MM.1S (cell line): ENCODE results near the gene STEEP1.
A peak's percentile ranks its signal among the peaks of the same experiment; 100 is the strongest.

Experiments
- DNase-seq: peaks from one replicate; pipeline ENCODE4 v3.0.0-alpha.2; 2015
- H2AFZ ChIP-seq: fragments of 300-600 bp; sonication (generic); 2 replicates; pipeline ENCODE4 v1.6.0; 2016; ENCODE audit warnings: antibody characterized with exemption, low read length
- H3F3A ChIP-seq: fragments of 300-600 bp; sonication (generic); 2 replicates; pipeline ENCODE4 v1.6.1; 2016; ENCODE audit warnings: mild to moderate bottlenecking, antibody characterized with exemption, low read length, moderate library complexity, mixed read lengths; ENCODE audit not compliant: insufficient read depth
- H3K27ac ChIP-seq: fragments of 300-600 bp; sonication (generic); 2 replicates; pipeline ENCODE4 v1.5.1; 2016; ENCODE audit warnings: mild to moderate bottlenecking, low read length
- H3K27me3 ChIP-seq: fragments of 300-600 bp; sonication (generic); replicated peaks from 2 replicates; pipeline ENCODE4 v1.6.0; 2016; ENCODE audit warnings: low read length; ENCODE audit not compliant: insufficient read depth
- H3K36me3 ChIP-seq: fragments of 300-600 bp; sonication (generic); replicated peaks from 2 replicates; pipeline ENCODE4 v1.6.1; 2016; ENCODE audit warnings: mild to moderate bottlenecking, low read length, mixed read lengths; ENCODE audit not compliant: insufficient read depth
- H3K4me1 ChIP-seq: fragments of 300-600 bp; sonication (generic); 2 replicates; pipeline ENCODE4 v1.6.1; 2016; ENCODE audit warnings: low read length, mixed read lengths
- H3K4me2 ChIP-seq: fragments of 300-600 bp; sonication (generic); 2 replicates; pipeline ENCODE4 v1.6.0; 2016; ENCODE audit warnings: low read depth, low read length
- H3K4me3 ChIP-seq: fragments of 300-600 bp; sonication (generic); 2 replicates; pipeline ENCODE4 v1.5.1; 2016; ENCODE audit warnings: low read length, mixed read lengths
- H3K79me2 ChIP-seq: fragments of 300-600 bp; sonication (generic); 2 replicates; pipeline ENCODE4 v1.6.1; 2016; ENCODE audit warnings: mixed run types, low read length, mixed read lengths
- H3K9ac ChIP-seq: fragments of 300-600 bp; sonication (generic); 2 replicates; pipeline ENCODE4 v1.6.1; 2016; ENCODE audit warnings: low read length, mixed read lengths
- H3K9me2 ChIP-seq: fragments of 300-600 bp; sonication (generic); replicated peaks from 2 replicates; pipeline ENCODE4 v1.6.1; 2016; ENCODE audit warnings: mild to moderate bottlenecking, low read length, mixed read lengths; ENCODE audit not compliant: insufficient read depth
- H3K9me3 ChIP-seq: fragments of 300-600 bp; sonication (generic); replicated peaks from 2 replicates; pipeline ENCODE4 v1.6.1; 2016; ENCODE audit warnings: mild to moderate bottlenecking, low read length, mixed read lengths; ENCODE audit not compliant: insufficient read depth
- H4K20me1 ChIP-seq: fragments of 300-600 bp; sonication (generic); 2 replicates; pipeline ENCODE4 v1.6.1; 2016; ENCODE audit warnings: mild to moderate bottlenecking, low read length, moderate library complexity, mixed read lengths; ENCODE audit not compliant: insufficient read depth
- EZH2 ChIP-seq: fragments of 300-600 bp; sonication (generic); optimal IDR thresholded peaks from 2 replicates; pipeline ENCODE3; 2017; ENCODE audit warnings: low read depth, mild to moderate bottlenecking, antibody characterized with exemption, low read length, mixed read lengths
- EZH2phosphoT487 ChIP-seq: fragments of 300-600 bp; sonication (generic); IDR thresholded peaks from 2 replicates; pipeline ENCODE4 v1.6.1; 2018; ENCODE audit warnings: antibody characterized with exemption, low read length
- TF ChIP-seq, protein P1 (sequence below): fragments of 300-600 bp; sonication (generic); IDR thresholded peaks from 2 replicates; pipeline ENCODE4 v1.5.1; 2016; ENCODE audit warnings: antibody characterized with exemption, low read length, mixed read lengths

The STEEP1 gene

DNA sequence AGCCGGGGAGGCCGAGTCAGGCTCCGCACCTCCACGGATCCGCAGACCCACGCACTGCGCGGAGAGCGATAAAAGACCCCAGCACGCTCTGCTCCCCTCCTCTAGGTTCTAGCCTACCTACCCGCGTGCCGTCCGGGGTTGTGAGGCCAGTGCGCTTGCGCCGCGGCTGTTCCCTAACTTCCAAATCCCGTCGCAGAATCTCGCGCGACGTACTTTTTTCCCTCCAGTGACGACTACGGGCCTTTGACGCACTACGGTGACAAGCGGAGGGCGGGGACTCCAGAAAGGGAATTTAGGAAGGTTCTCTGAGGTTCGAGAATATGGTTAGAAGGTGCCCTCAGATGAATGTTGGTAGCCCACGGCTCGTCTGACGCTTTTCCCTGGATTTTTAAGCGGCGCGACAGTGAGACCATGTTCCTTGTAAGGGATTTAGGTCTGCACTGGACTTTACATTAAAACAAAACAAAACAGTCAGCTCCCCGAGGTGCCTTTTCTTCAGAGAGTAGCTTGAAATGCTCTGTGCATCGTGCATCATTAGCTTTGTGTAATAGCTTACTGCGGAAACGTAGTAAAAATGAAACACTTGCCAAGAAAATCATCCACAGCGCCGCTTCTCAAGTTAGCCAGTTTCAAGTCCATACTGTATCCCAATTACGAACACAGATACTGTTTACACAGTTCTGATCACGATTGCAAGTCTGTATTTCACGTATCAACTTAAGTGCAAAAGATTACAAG is 41.2 kb upstream of the STEEP1 start, which contains the start of gene NKRF:
Gene NKRF (minus strand): TSS at position 145 of the 738 bp plus-strand sequence.
- Histone ChIP-seq H3K4me1 (0 out of 2 replicates have a peak, but pooled peaks cover 4% of the 10 kb centered on the region), H3F3A (peaks cover 14% of the 10 kb centered on the region)
- DNase-seq, result peak; percentile 92

DNA sequence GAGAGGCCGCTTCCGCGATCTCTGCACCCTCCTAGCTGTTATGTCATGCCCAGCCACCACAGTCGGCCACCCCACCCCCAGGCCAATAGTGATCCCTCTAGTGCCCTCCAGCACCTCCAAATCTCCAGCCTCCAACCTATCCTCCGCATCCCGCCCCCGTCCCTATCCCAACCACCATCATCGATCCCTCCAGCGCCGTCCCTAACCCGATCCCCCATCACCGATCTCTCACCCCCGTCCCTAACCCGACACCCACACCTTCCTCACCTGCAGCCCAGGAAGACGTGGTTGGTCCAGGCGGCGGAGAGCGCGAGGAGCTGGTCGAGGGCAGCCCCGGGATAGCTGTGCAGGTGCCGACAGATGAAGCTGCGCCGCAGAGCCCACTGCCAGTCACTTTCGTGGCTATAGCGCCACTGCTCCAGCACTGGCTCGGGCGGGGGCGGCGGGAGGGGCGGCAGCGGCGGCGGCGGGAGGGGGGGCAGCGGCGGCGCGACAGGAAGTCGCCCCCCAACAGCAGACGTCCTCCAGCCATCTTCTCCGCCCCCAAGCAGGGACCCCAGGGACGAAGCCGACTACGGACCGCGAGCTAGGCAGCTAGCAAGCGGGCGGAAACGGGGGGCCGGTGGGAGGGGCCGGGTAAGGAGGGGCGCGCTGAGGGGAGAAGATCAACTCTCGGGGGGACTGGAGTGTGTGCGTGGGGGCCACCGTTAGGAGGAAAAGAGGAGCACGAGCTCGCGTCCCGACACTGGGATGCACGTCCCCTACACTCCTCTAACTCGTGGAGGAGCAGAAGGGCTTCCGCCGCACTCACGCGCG is 40.5 kb upstream of the STEEP1 start:
- Histone ChIP-seq H2AFZ (peak overlapping the region; percentile 56; the same call in 1 of the 2 replicates), H3K27ac (peak overlapping the region; percentile 78), H3K4me3 (peak overlapping the region; percentile 91), H3K9ac (peak overlapping the region; percentile 96), H3K4me2 (peak overlapping the region; percentile 81), H3F3A (peaks cover 11% of the 10 kb centered on the region), H3K4me1 (0 out of 2 replicates have a peak, but pooled peaks cover 4% of the 10 kb centered on the region), H3K79me2 (peaks cover 51% of the 10 kb centered on the region), H3K9me2 (no peaks in the 10 kb centered on the region), H3K36me3 (no peaks in the 10 kb centered on the region), H3K9me3 (no peaks in the 10 kb centered on the region), H3K27me3 (no peaks in the 10 kb centered on the region), H4K20me1 (no peaks in the 10 kb centered on the region; the same call in 1 of the 2 replicates)
- DNase-seq, result peak; percentile 38
- no peak for TF ChIP-seq EZH2phosphoT487
- TF ChIP-seq EZH2, result no peak
- TF ChIP-seq, protein P1, sequence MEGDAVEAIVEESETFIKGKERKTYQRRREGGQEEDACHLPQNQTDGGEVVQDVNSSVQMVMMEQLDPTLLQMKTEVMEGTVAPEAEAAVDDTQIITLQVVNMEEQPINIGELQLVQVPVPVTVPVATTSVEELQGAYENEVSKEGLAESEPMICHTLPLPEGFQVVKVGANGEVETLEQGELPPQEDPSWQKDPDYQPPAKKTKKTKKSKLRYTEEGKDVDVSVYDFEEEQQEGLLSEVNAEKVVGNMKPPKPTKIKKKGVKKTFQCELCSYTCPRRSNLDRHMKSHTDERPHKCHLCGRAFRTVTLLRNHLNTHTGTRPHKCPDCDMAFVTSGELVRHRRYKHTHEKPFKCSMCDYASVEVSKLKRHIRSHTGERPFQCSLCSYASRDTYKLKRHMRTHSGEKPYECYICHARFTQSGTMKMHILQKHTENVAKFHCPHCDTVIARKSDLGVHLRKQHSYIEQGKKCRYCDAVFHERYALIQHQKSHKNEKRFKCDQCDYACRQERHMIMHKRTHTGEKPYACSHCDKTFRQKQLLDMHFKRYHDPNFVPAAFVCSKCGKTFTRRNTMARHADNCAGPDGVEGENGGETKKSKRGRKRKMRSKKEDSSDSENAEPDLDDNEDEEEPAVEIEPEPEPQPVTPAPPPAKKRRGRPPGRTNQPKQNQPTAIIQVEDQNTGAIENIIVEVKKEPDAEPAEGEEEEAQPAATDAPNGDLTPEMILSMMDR, result no peak

More for the DNA sequence above, 41.2 kb upstream of the STEEP1 start, which contains the start of gene NKRF:
- Histone ChIP-seq H3K4me2 (peak within 1 kb of the TSS; percentile 81), H3K79me2 (peaks cover 47% of the 10 kb centered on the region), H3K4me3 (peak within 1 kb of the TSS; percentile 91), H3K9me3 (no peaks in the 10 kb centered on the region), H2AFZ (peak within 1 kb of the TSS; percentile 56), H3K36me3 (no peaks in the 10 kb centered on the region), H3K9me2 (no peaks in the 10 kb centered on the region), H4K20me1 (no peaks in the 10 kb centered on the region; the same call in 1 of the 2 replicates), H3K9ac (peak within 1 kb of the TSS; percentile 96), H3K27ac (peak within 1 kb of the TSS; percentile 78), H3K27me3 (no peaks in the 10 kb centered on the region)
- TF ChIP-seq EZH2 (no peak), EZH2phosphoT487 (no peak)
- TF ChIP-seq, protein P1, result no peak

DNA sequence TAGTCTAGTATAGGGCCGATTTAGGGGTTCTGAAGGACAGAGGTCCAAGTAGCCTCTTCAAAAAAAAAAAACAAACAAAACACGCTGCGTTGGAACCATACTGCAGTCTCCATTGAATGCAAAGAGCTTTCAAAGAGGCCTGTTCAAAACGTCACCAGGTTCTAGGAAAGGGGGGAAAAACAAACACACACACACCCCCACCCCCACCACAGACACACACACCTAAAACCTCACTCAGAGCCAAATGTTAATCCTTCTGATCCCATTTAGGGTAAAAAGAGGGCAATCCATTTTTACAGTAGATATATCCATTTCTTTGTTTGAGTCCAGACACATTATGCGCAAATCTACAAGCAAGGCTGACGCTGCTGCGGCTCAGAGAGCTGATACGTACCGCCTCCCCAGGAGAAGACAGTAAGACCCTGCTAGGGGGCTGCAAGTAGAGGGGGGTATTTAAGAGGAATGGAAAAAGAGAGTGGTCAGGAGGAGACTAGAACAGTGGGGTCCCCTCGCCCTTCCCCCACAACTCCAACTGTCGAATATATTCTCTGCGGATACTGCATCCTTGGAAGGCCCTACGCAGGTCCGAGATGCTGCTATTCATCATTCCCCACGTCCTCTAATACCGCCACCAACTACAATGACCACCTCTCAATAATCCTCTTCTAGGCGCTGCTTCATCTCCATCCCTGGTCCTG is 39.7 kb upstream of the STEEP1 start:
- no peaks in the 10 kb centered on the region for H3K4me1 ChIP-seq
- H3K9me3 ChIP-seq, result no peaks in the 10 kb centered on the region
- peak overlapping the region; percentile 81 for H3K4me2 ChIP-seq
- DNase-seq, result no peak
- H3K9ac ChIP-seq, result peak overlapping the region; percentile 96
- no peaks in the 10 kb centered on the region for H3K9me2 ChIP-seq
- H4K20me1 ChIP-seq, result no peaks in the 10 kb centered on the region; the same call in 1 of the 2 replicates
- no peak overlapping the region for H3K27ac ChIP-seq
- no peaks in the 10 kb centered on the region for H3K27me3 ChIP-seq
- no peak overlapping the region for H2AFZ ChIP-seq
- H3F3A ChIP-seq, result peaks cover 6% of the 10 kb centered on the region; the same call in 1 of the 2 replicates
- no peak for TF ChIP-seq EZH2
- TF ChIP-seq EZH2phosphoT487, result no peak
- TF ChIP-seq, protein P1, result no peak
- H3K79me2 ChIP-seq, result peaks cover 59% of the 10 kb centered on the region
- no peaks in the 10 kb centered on the region for H3K36me3 ChIP-seq
- H3K4me3 ChIP-seq, result peak overlapping the region; percentile 91
